HL-60 (cell line): ENCODE data around the gene DNAAF5.

ENCODE experiments used
- DNase-seq, 2 experiments: peaks; one replicate each; pipeline ENCODE4 v3.0.0-alpha.2; 2010 to 2020; ENCODE audit warnings: low read depth in 1 of 2, low spot score in 1 of 2
- H3K27ac ChIP-seq: fragments of 250-450 bp; sonication (Bioruptor Pico); replicated peaks from 2 replicates; pipeline ENCODE4 v1.5.1; 2020; ENCODE audit warnings: mild to moderate bottlenecking, moderate library complexity
- H3K27me3 ChIP-seq: fragments of 250-450 bp; sonication (Bioruptor Pico); 2 replicates; pipeline ENCODE4 v1.5.1; 2021; ENCODE audit warnings: mild to moderate bottlenecking, moderate library complexity; ENCODE audit not compliant: insufficient read depth, poor library complexity, severe bottlenecking
- H3K4me3 ChIP-seq: replicated peaks from 2 replicates; pipeline ENCODE4 v1.5.1; 2011; ENCODE audit warnings: mild to moderate bottlenecking, control low read depth, low read length; ENCODE audit not compliant: insufficient read depth
- CTCF ChIP-seq: IDR thresholded peaks from one replicate; pipeline ENCODE4 v1.5.1; 2011; ENCODE audit warnings: low read length, control low read depth, inconsistent platforms; ENCODE audit not compliant: insufficient read depth
- GABPA ChIP-seq: IDR thresholded peaks from 2 replicates; pipeline ENCODE4 v1.6.1; 2012; ENCODE audit warnings: low read depth
- POLR2AphosphoS5 ChIP-seq: IDR thresholded peaks from 2 replicates; pipeline ENCODE4 v1.6.1; 2012; ENCODE audit warnings: low read depth
- REST ChIP-seq: IDR thresholded peaks from 2 replicates; pipeline ENCODE4 v1.6.1; 2012; ENCODE audit warnings: low read depth; ENCODE audit not compliant: insufficient replicate concordance
- SPI1 ChIP-seq: IDR thresholded peaks from 2 replicates; pipeline ENCODE4 v1.6.1; 2012; ENCODE audit warnings: low read depth, mild to moderate bottlenecking, borderline replicate concordance

The DNAAF5 gene

GRCh38 chr7:781936-782529, 55.5 kb downstream of the DNAAF5 start:
- H3K4me3 ChIP-seq, result no peak overlapping the region
- TF ChIP-seq GABPA (no peak), POLR2AphosphoS5 (no peak), SPI1 (no peak), REST (no peak), CTCF (no peak)
- DNase-seq, result no peak
- no peak overlapping the region for H3K27ac ChIP-seq
- no peaks in the 10 kb centered on the region for H3K27me3 ChIP-seq

GRCh38 chr7:782718-783449, 56.4 kb downstream of the DNAAF5 start:
- H3K27me3 ChIP-seq, result no peaks in the 10 kb centered on the region
- no peak overlapping the region for H3K27ac ChIP-seq
- no peak for DNase-seq
- no peak overlapping the region for H3K4me3 ChIP-seq
- TF ChIP-seq CTCF (no peak), POLR2AphosphoS5 (no peak)

- no peak for DNase-seq
- Histone ChIP-seq H3K4me3 (no peak overlapping the region), H3K27me3 (no peaks in the 10 kb centered on the region), H3K27ac (no peak overlapping the region)
- TF ChIP-seq GABPA (no peak), SPI1 (no peak), REST (no peak), POLR2AphosphoS5 (no peak)
Observed at GRCh38 chr7:783556-784490, 57.3 kb downstream of the DNAAF5 start.

GRCh38 chr7:784971-785370, 58.5 kb downstream of the DNAAF5 start:
- H3K27ac ChIP-seq, result no peak overlapping the region
- H3K27me3 ChIP-seq, result no peaks in the 10 kb centered on the region
- TF ChIP-seq SPI1 (no peak), POLR2AphosphoS5 (no peak), GABPA (no peak), REST (no peak), CTCF (no peak)
- no peak overlapping the region for H3K4me3 ChIP-seq
- no peak for DNase-seq
